Measurements from ENCODE around the gene HPD. TPM values are rescaled to one million over a fixed set of nuclear protein-coding genes. Genes with fewer than 3 reads are reported as not detected.

The HPD gene
- total RNA-seq, 2 experiments from 2014 or later = not detected

GRCh38 chr12:121820056-121820455 lies 38.6 kb downstream of the HPD start:
- no peaks in the 10 kb centered on the region for H3K27me3 Mint-ChIP-seq
- H3K36me3 Mint-ChIP-seq = peaks cover 32% of the 10 kb centered on the region
- CTCF ChIA-PET = interaction anchor here (0.7 to 1.5 kb wide), 2 partner anchors 8 to 25 kb away, joined by 3 to 6 read pairs; no protein-coding TSS in a partner anchor
- ATAC-seq (no peak), DNase-seq (no peak)
- H3K4me3 Mint-ChIP-seq = no peak overlapping the region
- H3K27ac Mint-ChIP-seq = no peak overlapping the region
- no peaks in the 10 kb centered on the region for H3K9me3 Mint-ChIP-seq (ENCODE audit: low read depth)
- no peaks in the 10 kb centered on the region for H3K4me1 Mint-ChIP-seq

GRCh38 chr12:121819212-121819949 lies 39.3 kb downstream of the HPD start:
- Mint-ChIP-seq H3K9me3 (ENCODE audit: low read depth) (no peaks in the 10 kb centered on the region), H3K27me3 (no peaks in the 10 kb centered on the region), H3K36me3 (peaks cover 32% of the 10 kb centered on the region), H3K27ac (no peak overlapping the region), H3K4me1 (no peaks in the 10 kb centered on the region), H3K4me3 (no peak overlapping the region)
- no peak for DNase-seq
- no peak for ATAC-seq
- CTCF ChIA-PET = interaction anchor here (1.1 to 1.5 kb wide), 2 partner anchors 25 to 27 kb away, joined by 3 to 6 read pairs; no protein-coding TSS in a partner anchor

GRCh38 chr12:121817648-121818043 lies 41.0 kb downstream of the HPD start:
- Mint-ChIP-seq H3K4me1 (peaks cover 13% of the 10 kb centered on the region), H3K4me3 (no peak overlapping the region), H3K27me3 (no peaks in the 10 kb centered on the region), H3K36me3 (peaks cover 36% of the 10 kb centered on the region), H3K9me3 (ENCODE audit: low read depth) (no peaks in the 10 kb centered on the region), H3K27ac (no peak overlapping the region)
- CTCF ChIA-PET = no interaction called here
- DNase-seq (no peak), ATAC-seq (no peak)

- CTCF ChIA-PET = interaction anchor here (2.4 kb wide), 1 partner anchor 23 kb away, joined by 22 read pairs; the partner anchor contains the start of gene RHOF
- Mint-ChIP-seq H3K27ac (no peak overlapping the region), H3K9me3 (ENCODE audit: low read depth) (no peaks in the 10 kb centered on the region), H3K36me3 (peaks cover 36% of the 10 kb centered on the region), H3K4me3 (no peak overlapping the region), H3K27me3 (no peaks in the 10 kb centered on the region), H3K4me1 (peaks cover 18% of the 10 kb centered on the region)
- DNase-seq (no peak), ATAC-seq (no peak)
Observed at GRCh38 chr12:121816925-121817647, 41.6 kb downstream of the HPD start.

GRCh38 chr12:121815263-121815662 lies 43.4 kb downstream of the HPD start:
- H3K4me1 Mint-ChIP-seq = peaks cover 31% of the 10 kb centered on the region
- H3K36me3 Mint-ChIP-seq = peaks cover 38% of the 10 kb centered on the region
- no peaks in the 10 kb centered on the region for H3K9me3 Mint-ChIP-seq (ENCODE audit: low read depth)
- no peak overlapping the region for H3K4me3 Mint-ChIP-seq
- H3K27ac Mint-ChIP-seq = no peak overlapping the region
- DNase-seq = no peak
- H3K27me3 Mint-ChIP-seq = no peaks in the 10 kb centered on the region
- no peak for ATAC-seq
- CTCF ChIA-PET = interaction anchor here (0.7 to 2.4 kb wide), 6 partner anchors 16 to 100 kb away, joined by 3 to 22 read pairs (median 4); partner anchors contain the start of gene RHOF

GRCh38 chr12:121814429-121815119 lies 44.1 kb downstream of the HPD start:
- CTCF ChIA-PET = interaction anchor here (1.7 to 2.4 kb wide), 2 partner anchors 17 to 20 kb away, joined by 7 to 22 read pairs; partner anchors contain the start of gene RHOF
- peaks cover 33% of the 10 kb centered on the region for H3K4me1 Mint-ChIP-seq
- ATAC-seq (no peak), DNase-seq (no peak)
- H3K27me3 Mint-ChIP-seq = no peaks in the 10 kb centered on the region
- peaks cover 38% of the 10 kb centered on the region for H3K36me3 Mint-ChIP-seq
- H3K9me3 Mint-ChIP-seq (ENCODE audit: low read depth) = no peaks in the 10 kb centered on the region
- no peak overlapping the region for H3K4me3 Mint-ChIP-seq
- no peak overlapping the region for H3K27ac Mint-ChIP-seq

- H3K9me3 Mint-ChIP-seq (ENCODE audit: low read depth) = no peaks in the 10 kb centered on the region
- H3K4me3 Mint-ChIP-seq = peak overlapping the region; percentile 78
- CTCF ChIA-PET = interaction anchor here (32.8 kb wide), 1 partner anchor 32 kb away, joined by 1678 read pairs; the partner anchor contains the start of genes RHOF and SETD1B
- H3K27me3 Mint-ChIP-seq = no peaks in the 10 kb centered on the region
- H3K4me1 Mint-ChIP-seq = peaks cover 35% of the 10 kb centered on the region
- DNase-seq (no peak), ATAC-seq (no peak)
- peaks cover 40% of the 10 kb centered on the region for H3K36me3 Mint-ChIP-seq
- H3K27ac Mint-ChIP-seq = no peak overlapping the region
Observed at GRCh38 chr12:121813951-121814350, 44.7 kb downstream of the HPD start.

GRCh38 chr12:121812921-121813896 lies 45.5 kb downstream of the HPD start:
- DNase-seq = peak; percentile 60
- CTCF ChIA-PET = interaction anchor here (1.3 to 32.8 kb wide), 8 partner anchors 14 to 118 kb away, joined by 3 to 1678 read pairs (median 14); partner anchors contain the start of genes RHOF, SETD1B and TMEM120B
- Mint-ChIP-seq H3K36me3 (peaks cover 44% of the 10 kb centered on the region), H3K27ac (peak overlapping the region; percentile 58), H3K27me3 (no peaks in the 10 kb centered on the region), H3K9me3 (ENCODE audit: low read depth) (no peaks in the 10 kb centered on the region), H3K4me1 (peaks cover 37% of the 10 kb centered on the region), H3K4me3 (peak overlapping the region; percentile 78)
- ATAC-seq = no peak

- peak overlapping the region; percentile 78 for H3K4me3 Mint-ChIP-seq
- H3K9me3 Mint-ChIP-seq (ENCODE audit: low read depth) = no peaks in the 10 kb centered on the region
- peak; percentile 61 for ATAC-seq
- peaks cover 37% of the 10 kb centered on the region for H3K36me3 Mint-ChIP-seq
- peak overlapping the region; percentile 58 for H3K27ac Mint-ChIP-seq
- no peaks in the 10 kb centered on the region for H3K27me3 Mint-ChIP-seq
- peak; percentile 61 for DNase-seq
- H3K4me1 Mint-ChIP-seq = peaks cover 39% of the 10 kb centered on the region
- CTCF ChIA-PET = interaction anchor here (0.6 to 32.8 kb wide), 24 partner anchors 8 to 428 kb away, joined by 3 to 1678 read pairs (median 4); partner anchors contain the start of genes PSMD9, RHOF, SETD1B and TMEM120B
Observed at GRCh38 chr12:121812320-121812871, 46.3 kb downstream of the HPD start.

- ATAC-seq (peak; percentile 89), DNase-seq (peak; percentile 72)
- Mint-ChIP-seq H3K27me3 (no peaks in the 10 kb centered on the region), H3K4me3 (peak overlapping the region; percentile 78), H3K36me3 (peaks cover 38% of the 10 kb centered on the region), H3K4me1 (peaks cover 46% of the 10 kb centered on the region), H3K27ac (peak overlapping the region; percentile 58), H3K9me3 (ENCODE audit: low read depth) (no peaks in the 10 kb centered on the region)
- CTCF ChIA-PET = interaction anchor here (0.6 to 32.8 kb wide), 28 partner anchors 9 to 428 kb away, joined by 3 to 1678 read pairs (median 4); partner anchors contain the start of genes PSMD9, RHOF, SETD1B and TMEM120B
Observed at GRCh38 chr12:121811434-121812319, 47.0 kb downstream of the HPD start.

- no peak for DNase-seq
- ATAC-seq = no peak
- peak overlapping the region; percentile 78 for H3K4me3 Mint-ChIP-seq
- H3K4me1 Mint-ChIP-seq = peaks cover 53% of the 10 kb centered on the region
- H3K27ac Mint-ChIP-seq = peak overlapping the region; percentile 66
- H3K9me3 Mint-ChIP-seq (ENCODE audit: low read depth) = no peaks in the 10 kb centered on the region
- H3K27me3 Mint-ChIP-seq = no peaks in the 10 kb centered on the region
- CTCF ChIA-PET = interaction anchor here (0.6 to 32.8 kb wide), 19 partner anchors 10 to 271 kb away, joined by 3 to 1678 read pairs (median 4); partner anchors contain the start of genes PSMD9, RHOF, SETD1B and TMEM120B
- H3K36me3 Mint-ChIP-seq = peaks cover 37% of the 10 kb centered on the region
Observed at GRCh38 chr12:121810833-121811433, 47.7 kb downstream of the HPD start.

Data from activated CD8-positive, alpha-beta memory T cell treated with anti-CD3 and anti-CD28 coated beads, Interleukin-2, amount 10 ng/mL, durations not matched to agents 7 days and 5 days (primary cell).